ENCODE data around the gene ABCC4.

ABCC4 gene

GRCh38 chr13:95264225-95264624, 37.0 kb downstream of the ABCC4 start:
- DNase-seq (ENCODE audit: low spot score in 2 of 2) (no peak), ATAC-seq (replicated peaks; ENCODE audit: extremely low read depth, poor library complexity, severe bottlenecking) (no peak)
- Mint-ChIP-seq H3K36me3 (ENCODE audit: insufficient read depth) (no peaks in the 10 kb centered on the region), H3K9me3 (peaks cover 5% of the 10 kb centered on the region), H3K27me3 (no peaks in the 10 kb centered on the region), H3K27ac (ENCODE audit: low read depth) (no peak overlapping the region), H3K4me3 (no peak overlapping the region), H3K4me1 (peaks cover 11% of the 10 kb centered on the region)

GRCh38 chr13:95262837-95263384, 38.3 kb downstream of the ABCC4 start:
- Mint-ChIP-seq H3K27ac (ENCODE audit: low read depth) (no peak overlapping the region), H3K4me1 (peaks cover 16% of the 10 kb centered on the region), H3K4me3 (no peak overlapping the region), H3K36me3 (ENCODE audit: insufficient read depth) (no peaks in the 10 kb centered on the region), H3K9me3 (peaks cover 5% of the 10 kb centered on the region), H3K27me3 (no peaks in the 10 kb centered on the region)
- DNase-seq (ENCODE audit: low spot score in 2 of 2) (no peak), ATAC-seq (replicated peaks; ENCODE audit: extremely low read depth, poor library complexity, severe bottlenecking) (no peak)

- Mint-ChIP-seq H3K36me3 (ENCODE audit: insufficient read depth) (no peaks in the 10 kb centered on the region), H3K27me3 (no peaks in the 10 kb centered on the region), H3K9me3 (peaks cover 5% of the 10 kb centered on the region), H3K4me1 (peaks cover 16% of the 10 kb centered on the region), H3K4me3 (no peak overlapping the region), H3K27ac (ENCODE audit: low read depth) (no peak overlapping the region)
- no peak for ATAC-seq (replicated peaks; ENCODE audit: extremely low read depth, poor library complexity, severe bottlenecking)
- no peak for DNase-seq (ENCODE audit: low spot score in 2 of 2)
Measured at GRCh38 chr13:95261956-95262355, 39.3 kb downstream of the ABCC4 start.

GRCh38 chr13:95260031-95260525, 41.2 kb downstream of the ABCC4 start:
- H3K4me3 Mint-ChIP-seq = no peak overlapping the region
- H3K9me3 Mint-ChIP-seq = no peaks in the 10 kb centered on the region
- no peaks in the 10 kb centered on the region for H3K36me3 Mint-ChIP-seq (ENCODE audit: insufficient read depth)
- peaks cover 16% of the 10 kb centered on the region for H3K4me1 Mint-ChIP-seq
- H3K27me3 Mint-ChIP-seq = no peaks in the 10 kb centered on the region
- DNase-seq (ENCODE audit: low spot score in 2 of 2) = no peak
- no peak for ATAC-seq (replicated peaks; ENCODE audit: extremely low read depth, poor library complexity, severe bottlenecking)
- H3K27ac Mint-ChIP-seq (ENCODE audit: low read depth) = no peak overlapping the region

- DNase-seq (ENCODE audit: low spot score in 2 of 2) (no peak), ATAC-seq (replicated peaks; ENCODE audit: extremely low read depth, poor library complexity, severe bottlenecking) (no peak)
- H3K36me3 Mint-ChIP-seq (ENCODE audit: insufficient read depth) = no peaks in the 10 kb centered on the region
- H3K4me1 Mint-ChIP-seq = peaks cover 16% of the 10 kb centered on the region
- H3K27me3 Mint-ChIP-seq = no peaks in the 10 kb centered on the region
- H3K4me3 Mint-ChIP-seq = no peak overlapping the region
- no peaks in the 10 kb centered on the region for H3K9me3 Mint-ChIP-seq
- no peak overlapping the region for H3K27ac Mint-ChIP-seq (ENCODE audit: low read depth)
Measured at GRCh38 chr13:95258619-95259194, 42.5 kb downstream of the ABCC4 start.

- ATAC-seq (replicated peaks; ENCODE audit: extremely low read depth, poor library complexity, severe bottlenecking) (no peak), DNase-seq (ENCODE audit: low spot score in 2 of 2) (no peak)
- Mint-ChIP-seq H3K36me3 (ENCODE audit: insufficient read depth) (no peaks in the 10 kb centered on the region), H3K4me3 (no peak overlapping the region), H3K27ac (ENCODE audit: low read depth) (no peak overlapping the region), H3K9me3 (no peaks in the 10 kb centered on the region), H3K27me3 (no peaks in the 10 kb centered on the region), H3K4me1 (peaks cover 16% of the 10 kb centered on the region)
Measured at GRCh38 chr13:95258098-95258497, 43.2 kb downstream of the ABCC4 start.

GRCh38 chr13:95256091-95256490, 45.2 kb downstream of the ABCC4 start:
- Mint-ChIP-seq H3K4me3 (no peak overlapping the region), H3K4me1 (peaks cover 21% of the 10 kb centered on the region), H3K27ac (ENCODE audit: low read depth) (no peak overlapping the region), H3K27me3 (no peaks in the 10 kb centered on the region), H3K36me3 (ENCODE audit: insufficient read depth) (no peaks in the 10 kb centered on the region), H3K9me3 (no peaks in the 10 kb centered on the region)
- ATAC-seq (replicated peaks; ENCODE audit: extremely low read depth, poor library complexity, severe bottlenecking) (no peak), DNase-seq (ENCODE audit: low spot score in 2 of 2) (no peak)

GRCh38 chr13:95255072-95255732, 46.0 kb downstream of the ABCC4 start:
- Mint-ChIP-seq H3K27me3 (no peaks in the 10 kb centered on the region), H3K9me3 (no peaks in the 10 kb centered on the region)

GRCh38 chr13:95254339-95254738, 46.9 kb downstream of the ABCC4 start:
- Mint-ChIP-seq H3K27me3 (no peaks in the 10 kb centered on the region), H3K4me3 (no peak overlapping the region), H3K9me3 (no peaks in the 10 kb centered on the region), H3K27ac (ENCODE audit: low read depth) (peak overlapping the region; percentile 3), H3K36me3 (ENCODE audit: insufficient read depth) (no peaks in the 10 kb centered on the region), H3K4me1 (peaks cover 12% of the 10 kb centered on the region)
- ATAC-seq (replicated peaks; ENCODE audit: extremely low read depth, poor library complexity, severe bottlenecking) (no peak), DNase-seq (ENCODE audit: low spot score in 2 of 2) (no peak)

More at GRCh38 chr13:95255072-95255732, 46.0 kb downstream of the ABCC4 start:
- DNase-seq (ENCODE audit: low spot score in 2 of 2) = no peak
- Mint-ChIP-seq H3K36me3 (ENCODE audit: insufficient read depth) (no peaks in the 10 kb centered on the region), H3K27ac (ENCODE audit: low read depth) (no peak overlapping the region), H3K4me1 (peaks cover 14% of the 10 kb centered on the region), H3K4me3 (no peak overlapping the region)
- ATAC-seq (replicated peaks; ENCODE audit: extremely low read depth, poor library complexity, severe bottlenecking) = no peak

- Mint-ChIP-seq H3K36me3 (ENCODE audit: insufficient read depth) (no peaks in the 10 kb centered on the region), H3K27ac (ENCODE audit: low read depth) (no peak overlapping the region)
- no peak for DNase-seq (ENCODE audit: low spot score in 2 of 2)
Measured at GRCh38 chr13:95253033-95253432, 48.2 kb downstream of the ABCC4 start.

GRCh38 chr13:95251641-95252040, 49.6 kb downstream of the ABCC4 start:
- no peak for DNase-seq (ENCODE audit: low spot score in 2 of 2)
- Mint-ChIP-seq H3K4me1 (peaks cover 9% of the 10 kb centered on the region), H3K9me3 (no peaks in the 10 kb centered on the region), H3K27me3 (no peaks in the 10 kb centered on the region), H3K36me3 (ENCODE audit: insufficient read depth) (no peaks in the 10 kb centered on the region), H3K27ac (ENCODE audit: low read depth) (no peak overlapping the region), H3K4me3 (no peak overlapping the region)
- no peak for ATAC-seq (replicated peaks; ENCODE audit: extremely low read depth, poor library complexity, severe bottlenecking)

More at GRCh38 chr13:95253033-95253432, 48.2 kb downstream of the ABCC4 start:
- Mint-ChIP-seq H3K4me3 (no peak overlapping the region), H3K4me1 (peaks cover 6% of the 10 kb centered on the region), H3K27me3 (no peaks in the 10 kb centered on the region), H3K9me3 (no peaks in the 10 kb centered on the region)
- ATAC-seq (replicated peaks; ENCODE audit: extremely low read depth, poor library complexity, severe bottlenecking) = no peak

GRCh38 chr13:95250961-95251360, 50.3 kb downstream of the ABCC4 start:
- Mint-ChIP-seq H3K36me3 (ENCODE audit: insufficient read depth) (no peaks in the 10 kb centered on the region), H3K27ac (ENCODE audit: low read depth) (no peak overlapping the region), H3K4me1 (peaks cover 12% of the 10 kb centered on the region), H3K4me3 (no peak overlapping the region), H3K27me3 (no peaks in the 10 kb centered on the region), H3K9me3 (no peaks in the 10 kb centered on the region)
- ATAC-seq (replicated peaks; ENCODE audit: extremely low read depth, poor library complexity, severe bottlenecking) (no peak), DNase-seq (ENCODE audit: low spot score in 2 of 2) (no peak)

GRCh38 chr13:95248953-95249352, 52.3 kb downstream of the ABCC4 start:
- no peak for ATAC-seq (replicated peaks; ENCODE audit: extremely low read depth, poor library complexity, severe bottlenecking)
- DNase-seq (ENCODE audit: low spot score in 2 of 2) = no peak
- H3K9me3 Mint-ChIP-seq = no peaks in the 10 kb centered on the region
- H3K27ac Mint-ChIP-seq (ENCODE audit: low read depth) = no peak overlapping the region
- no peak overlapping the region for H3K4me3 Mint-ChIP-seq
- peaks cover 19% of the 10 kb centered on the region for H3K4me1 Mint-ChIP-seq
- H3K36me3 Mint-ChIP-seq (ENCODE audit: insufficient read depth) = peaks cover 1% of the 10 kb centered on the region
- H3K27me3 Mint-ChIP-seq = no peaks in the 10 kb centered on the region

Measured in central memory CD8-positive, alpha-beta T cell (primary cell).